Cerebellar cortex (tissue), 1 donor: ENCODE data around the gene NFKBIL1.
A peak's percentile ranks its signal among the peaks of the same experiment; 100 is the strongest.

ENCODE experiments used
- DNase-seq: peaks from one replicate; pipeline ENCODE4 v3.0.0-alpha.2; 2015; ENCODE audit warnings: low spot score

NFKBIL1 gene

GRCh38 chr6:31534521-31535040 is 12.8 kb upstream of the NFKBIL1 start:
- DNase-seq: no peak

- no peak for DNase-seq
Measured at GRCh38 chr6:31535538-31536324, 11.7 kb upstream of the NFKBIL1 start.

DNA sequence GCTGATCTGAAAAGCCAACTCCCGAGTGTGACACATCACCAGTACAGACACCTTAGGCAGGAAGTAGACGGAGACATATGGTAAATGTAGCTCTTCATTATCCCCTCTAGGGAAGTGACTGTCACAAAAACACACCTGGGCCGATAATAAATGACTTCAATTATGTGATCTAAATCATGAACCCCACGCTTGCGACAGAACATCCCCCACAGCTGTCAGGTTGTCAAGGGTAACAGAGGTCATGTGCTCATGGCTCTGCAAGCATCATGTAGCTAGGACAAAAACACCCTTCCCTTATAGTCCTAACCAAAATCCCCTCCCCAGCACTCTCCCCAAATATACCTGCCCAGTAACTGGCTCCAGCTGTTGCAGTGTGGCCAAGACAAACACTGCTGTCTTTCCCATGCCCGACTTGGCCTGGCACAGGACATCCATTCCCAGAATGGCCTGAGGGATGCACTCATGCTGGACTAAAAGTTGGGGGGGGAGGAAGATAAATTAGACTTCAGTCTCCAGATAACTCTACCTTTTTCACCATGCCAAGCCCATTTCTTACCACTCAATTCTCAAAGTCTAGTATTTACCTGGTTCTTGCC is 8.5 kb upstream of the NFKBIL1 start:
- no peak for DNase-seq

DNA sequence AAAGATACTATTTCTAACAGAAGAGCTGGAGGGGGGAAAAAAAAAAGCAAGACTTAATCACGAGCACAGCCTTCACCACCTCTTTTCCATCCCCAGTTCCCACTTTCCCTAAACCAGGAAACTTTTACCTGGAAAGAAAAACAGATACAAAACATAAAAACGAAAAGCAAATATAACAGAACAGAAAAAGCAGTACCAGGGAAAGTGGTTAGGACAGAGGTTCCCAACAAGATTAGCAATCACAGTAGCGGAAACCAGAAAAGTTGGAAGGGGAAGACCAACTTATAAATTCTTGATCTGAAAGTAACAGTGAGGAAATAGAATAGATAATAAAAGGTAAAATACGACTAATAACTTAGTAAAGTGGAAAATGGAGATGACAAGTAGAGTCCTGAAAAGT is 6.8 kb upstream of the NFKBIL1 start:
- DNase-seq: no peak

DNA sequence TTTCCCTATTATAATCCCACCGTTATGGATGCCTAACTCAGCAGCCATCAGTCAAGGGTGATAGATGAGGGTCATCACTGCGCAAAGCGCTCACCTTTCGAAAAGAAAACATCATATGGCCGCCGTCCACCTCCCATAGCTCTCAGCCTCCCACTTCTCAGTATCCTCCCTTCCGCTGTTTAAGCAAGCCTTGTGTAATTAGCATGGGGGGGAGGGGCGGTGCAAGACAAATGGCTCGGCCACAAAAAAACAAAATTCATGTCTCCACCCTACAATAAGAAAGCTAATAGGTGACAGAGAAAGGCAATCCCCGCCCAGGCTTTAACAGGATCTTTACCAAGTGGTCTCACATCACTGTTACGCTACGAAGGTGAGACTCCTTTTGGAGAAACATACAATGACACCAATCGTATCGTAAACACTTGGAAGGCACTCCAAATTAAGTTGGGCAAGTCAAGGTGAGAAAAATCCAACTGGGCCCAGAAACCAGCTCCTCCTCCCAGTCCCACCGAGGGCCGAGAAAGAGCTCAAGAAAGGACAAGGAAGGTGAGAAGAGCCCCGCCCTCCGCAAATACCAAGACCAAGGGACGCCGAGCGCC is 6.2 kb upstream of the NFKBIL1 start:
- peak; percentile 40 for DNase-seq

DNA sequence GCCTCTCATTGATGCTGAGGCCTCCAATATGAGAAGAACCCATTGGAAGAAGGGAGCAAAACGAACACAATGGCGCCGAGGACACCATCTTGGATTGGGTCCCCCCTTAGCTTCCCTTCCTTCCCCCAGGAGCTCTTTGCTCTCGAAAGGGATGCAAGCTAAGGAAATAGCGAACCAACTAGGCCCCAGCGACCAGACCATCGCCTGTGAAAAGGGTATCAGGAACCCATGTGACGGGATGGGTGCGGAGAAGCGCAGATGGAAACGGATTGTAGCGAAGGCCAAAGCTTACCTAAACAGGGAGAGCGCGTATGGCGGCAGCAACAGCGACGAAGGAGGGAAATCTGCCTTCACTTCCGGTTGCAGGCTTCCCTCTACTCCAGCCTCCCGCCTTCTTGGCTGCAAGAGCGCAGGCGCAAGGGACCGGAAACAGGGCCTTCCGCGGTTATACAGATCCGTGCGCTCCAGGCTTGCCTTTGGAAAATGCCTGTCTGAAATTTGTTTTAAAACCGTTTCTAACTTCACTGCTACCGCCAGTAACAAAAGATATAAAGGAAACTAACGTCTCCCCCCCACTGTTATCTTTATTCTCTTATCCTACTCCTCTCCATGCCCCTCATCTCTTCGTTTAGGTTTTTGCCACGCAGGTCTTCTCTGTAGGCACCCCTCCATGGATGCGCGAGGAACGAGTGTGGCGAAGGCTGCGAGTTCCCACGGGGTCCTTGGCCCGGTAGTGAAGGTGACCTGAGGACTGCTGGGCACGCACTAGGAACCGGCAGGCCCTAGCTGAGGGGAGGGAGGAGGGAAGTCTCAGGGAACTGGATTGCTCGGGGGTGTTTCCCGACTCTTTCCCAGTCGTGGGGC is 5.5 kb upstream of the NFKBIL1 start, which contains the start of gene DDX39B:
Gene DDX39B, minus strand, starts transcription at position 346 of the 864 bp plus-strand sequence. CDS start 1,471 bp downstream, outside the sequence.
- DNase-seq: peak; percentile 98

GRCh38 chr6:31543639-31544038 is 3.8 kb upstream of the NFKBIL1 start:
- DNase-seq: no peak

- DNase-seq: no peak
Measured at GRCh38 chr6:31544676-31545075, 2.7 kb upstream of the NFKBIL1 start.

- peak; percentile 32 for DNase-seq
Measured at GRCh38 chr6:31545291-31545690, 2.1 kb upstream of the NFKBIL1 start.

- peak; percentile 99 for DNase-seq
Measured at GRCh38 chr6:31546339-31546957, 960 bp upstream of the NFKBIL1 start, which contains the start of gene ATP6V1G2. TSS of gene ATP6V1G2 (minus strand) at chr6:31546608. CDS start at chr6:31546559, 49 bp downstream.

DNA sequence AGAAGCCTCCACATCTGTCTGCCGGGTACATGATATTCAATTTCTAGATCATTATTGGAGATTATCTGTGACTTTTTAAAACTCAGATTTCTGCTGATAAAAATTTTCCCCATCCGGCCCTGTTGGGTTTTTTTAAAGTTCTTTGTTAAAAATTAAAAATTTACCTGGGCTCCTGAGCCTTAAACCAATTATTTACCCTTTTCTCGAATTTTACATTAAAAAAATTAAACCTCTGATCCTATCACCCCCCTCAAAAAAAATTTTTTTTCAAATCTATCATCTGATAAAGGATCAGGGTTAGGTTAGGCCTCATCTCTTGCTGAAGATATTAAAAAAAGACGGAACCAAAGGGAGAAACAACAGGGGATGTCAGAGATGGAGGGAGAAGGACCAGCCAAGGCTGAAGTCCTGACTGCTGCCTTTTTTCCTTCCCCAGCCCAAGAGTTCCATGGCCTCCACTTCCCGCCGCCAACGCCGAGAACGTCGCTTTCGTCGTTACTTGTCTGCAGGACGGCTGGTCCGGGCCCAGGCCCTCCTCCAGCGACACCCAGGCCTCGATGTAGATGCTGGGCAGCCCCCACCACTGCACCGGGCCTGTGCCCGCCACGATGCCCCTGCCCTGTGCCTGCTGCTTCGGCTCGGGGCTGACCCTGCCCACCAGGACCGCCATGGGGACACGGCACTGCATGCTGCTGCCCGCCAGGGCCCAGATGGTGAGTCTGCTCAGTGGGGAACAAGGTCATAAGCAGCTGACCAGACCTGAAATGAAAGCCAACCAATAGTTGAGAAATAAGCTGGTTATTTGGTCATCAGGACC is 527 bp downstream of the NFKBIL1 start:
- no peak for DNase-seq

GRCh38 chr6:31548544-31548873 is 1.1 kb downstream of the NFKBIL1 start:
- no peak for DNase-seq

- peak; percentile 76 for DNase-seq
Measured at GRCh38 chr6:31551371-31551770, 4.0 kb downstream of the NFKBIL1 start.

DNA sequence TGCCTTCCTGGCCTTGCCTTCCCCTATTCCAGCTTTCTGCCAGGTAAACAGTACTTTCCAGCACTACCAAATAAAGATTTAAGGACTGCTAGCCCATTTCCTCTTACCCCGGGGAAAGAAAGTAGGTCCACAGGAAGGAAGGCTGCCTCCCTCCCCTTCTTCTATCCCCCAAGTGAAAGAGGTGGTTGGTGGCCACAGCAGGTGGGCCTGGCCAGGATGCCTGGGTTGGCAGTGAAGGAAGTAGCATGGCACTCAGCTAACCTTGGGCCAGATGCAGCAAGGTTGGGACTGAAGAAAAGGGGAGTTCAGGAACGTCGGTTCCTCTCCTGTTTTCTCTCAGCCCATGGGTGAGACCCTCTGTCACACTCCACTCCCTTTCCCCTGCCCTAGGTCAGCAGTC is 8.9 kb downstream of the NFKBIL1 start:
- DNase-seq: no peak

DNA sequence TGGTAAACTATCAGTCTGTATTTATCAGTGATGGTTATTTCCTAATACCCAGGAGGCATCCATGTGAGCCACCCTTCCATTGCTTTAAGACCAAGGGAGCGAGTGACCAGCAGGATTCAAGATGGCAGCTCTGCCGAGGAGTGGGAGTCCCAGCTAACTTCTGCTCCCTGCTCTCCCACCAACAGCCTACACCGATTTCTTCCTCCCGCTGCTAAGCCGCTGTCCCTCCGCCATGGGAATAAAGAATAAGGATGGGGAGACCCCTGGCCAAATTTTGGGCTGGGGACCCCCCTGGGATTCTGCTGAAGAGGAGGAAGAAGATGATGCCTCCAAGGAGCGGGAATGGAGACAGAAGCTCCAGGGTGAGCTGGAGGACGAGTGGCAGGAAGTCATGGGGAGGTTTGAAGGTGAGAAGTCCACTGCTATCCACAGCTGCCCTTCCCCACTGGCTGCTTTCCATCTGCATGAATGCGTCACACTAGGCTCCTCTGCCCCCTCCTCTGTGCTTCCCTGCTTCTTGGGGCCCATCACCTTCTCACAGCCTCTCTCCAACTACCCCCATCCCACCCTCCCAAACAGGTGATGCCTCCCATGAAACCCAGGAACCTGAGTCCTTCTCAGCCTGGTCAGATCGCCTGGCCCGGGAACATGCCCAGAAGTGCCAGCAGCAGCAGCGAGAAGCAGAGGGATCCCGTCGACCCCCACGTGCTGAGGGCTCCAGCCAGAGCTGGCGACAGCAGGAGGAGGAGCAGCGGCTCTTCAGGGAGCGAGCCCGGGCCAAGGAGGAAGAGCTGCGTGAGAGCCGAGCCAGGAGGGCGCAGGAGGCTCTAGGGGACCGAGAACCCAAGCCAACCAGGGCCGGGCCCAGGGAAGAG is 10.3 kb downstream of the NFKBIL1 start:
- DNase-seq: no peak

GRCh38 chr6:31558318-31558625 is 10.9 kb downstream of the NFKBIL1 start:
- DNase-seq: no peak

GRCh38 chr6:31558631-31559500 is 11.5 kb downstream of the NFKBIL1 start:
- DNase-seq: no peak

DNA sequence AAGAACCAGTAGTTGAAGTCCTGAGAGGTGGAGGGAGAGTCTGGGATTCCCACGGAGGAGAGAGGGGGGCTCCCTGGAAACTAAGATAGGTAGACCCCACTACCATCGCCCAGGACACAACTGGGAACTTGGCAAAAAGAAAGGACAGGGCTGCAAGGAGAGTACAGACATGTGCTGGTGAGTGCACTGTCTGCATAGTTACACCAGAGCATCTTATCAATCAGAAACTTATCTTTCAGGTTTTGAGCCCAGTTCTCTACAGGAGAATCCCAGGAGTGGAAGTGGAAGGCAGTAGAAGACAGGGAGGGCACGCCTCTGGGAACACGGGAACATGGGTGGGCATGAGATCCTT is 12.2 kb downstream of the NFKBIL1 start:
- DNase-seq: no peak
